ENCODE measurements around the gene CRTAC1. TPM values are rescaled to one million over a fixed set of nuclear protein-coding genes. Genes with fewer than 3 reads are reported as not detected.

The CRTAC1 gene
- total RNA-seq, 1 donor from 2014 or later: 23.9 TPM

GRCh38 chr10:97974526-97975525 lies 55.6 kb downstream of the CRTAC1 start:
- DNase-seq (ENCODE audit: low read depth): no peak

DNA sequence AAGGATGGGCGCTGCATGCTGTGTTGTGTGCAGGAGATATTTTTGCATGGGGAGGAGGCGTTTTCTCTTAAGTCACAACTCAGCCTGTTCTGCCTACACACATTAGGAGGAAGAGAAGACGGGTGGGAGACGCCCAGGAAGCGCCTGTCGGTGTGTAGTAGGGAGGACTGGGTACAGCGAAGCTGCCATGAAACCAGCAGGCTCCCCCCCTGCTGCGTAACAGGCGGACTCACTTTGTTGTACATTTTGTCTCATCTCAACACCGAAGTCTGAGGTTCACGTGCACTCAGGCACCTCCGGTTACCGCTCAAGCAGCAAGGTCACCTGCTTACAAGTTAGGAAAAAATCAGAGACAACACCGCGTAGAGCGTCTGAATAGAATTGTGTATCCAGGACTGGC lies 56.3 kb downstream of the CRTAC1 start:
- no peak for DNase-seq (ENCODE audit: low read depth)

GRCh38 chr10:97969538-97970079 lies 60.8 kb downstream of the CRTAC1 start:
- no peak for DNase-seq (ENCODE audit: low read depth)

- no peak for DNase-seq (ENCODE audit: low read depth)
Measured at GRCh38 chr10:97964748-97965147, 65.7 kb downstream of the CRTAC1 start.

- no peak for DNase-seq (ENCODE audit: low read depth)
Measured at GRCh38 chr10:97961945-97962344, 68.5 kb downstream of the CRTAC1 start.

GRCh38 chr10:97960269-97961056 lies 70.0 kb downstream of the CRTAC1 start:
- no peak for DNase-seq (ENCODE audit: low read depth)

DNA sequence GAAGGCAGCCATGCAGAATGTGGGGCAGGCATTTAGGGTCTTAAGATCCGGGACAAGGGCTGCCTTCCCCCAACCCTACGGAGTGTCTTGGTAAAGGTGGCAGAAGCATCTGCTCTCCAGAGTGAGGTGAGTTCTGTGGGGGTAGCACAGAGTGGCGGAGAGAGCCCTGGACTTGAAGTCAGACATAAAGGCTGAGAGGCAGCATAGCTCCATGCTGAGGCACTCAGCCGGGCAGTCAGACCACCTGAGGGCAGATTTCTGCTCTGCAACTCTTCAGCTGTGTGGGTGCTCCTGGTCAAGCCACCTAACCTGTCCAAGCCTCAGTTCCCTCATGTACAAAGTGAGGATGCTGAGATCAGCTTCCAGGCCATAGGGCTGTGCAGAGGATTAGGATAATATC lies 81.0 kb downstream of the CRTAC1 start:
- DNase-seq (ENCODE audit: low read depth): no peak

DNA sequence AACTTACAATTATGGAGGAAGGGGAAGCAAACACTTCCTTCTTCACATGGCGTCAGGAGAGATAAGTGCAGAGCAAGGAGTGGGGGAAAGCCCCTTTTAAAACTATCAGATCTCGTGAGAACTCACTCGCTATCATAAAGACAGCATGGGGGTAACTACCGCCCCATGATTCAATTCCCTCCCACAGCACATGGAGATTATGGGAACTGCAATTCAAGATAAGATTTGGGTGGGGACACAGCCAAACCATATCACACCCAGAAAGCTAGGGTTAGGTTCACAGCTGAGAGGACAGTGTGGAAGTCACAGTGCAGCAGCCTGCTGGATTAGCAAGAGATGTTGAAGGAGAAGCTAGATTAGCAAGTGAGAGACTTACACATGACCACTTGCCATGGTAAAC lies 81.6 kb downstream of the CRTAC1 start:
- DNase-seq (ENCODE audit: low read depth): no peak

DNA sequence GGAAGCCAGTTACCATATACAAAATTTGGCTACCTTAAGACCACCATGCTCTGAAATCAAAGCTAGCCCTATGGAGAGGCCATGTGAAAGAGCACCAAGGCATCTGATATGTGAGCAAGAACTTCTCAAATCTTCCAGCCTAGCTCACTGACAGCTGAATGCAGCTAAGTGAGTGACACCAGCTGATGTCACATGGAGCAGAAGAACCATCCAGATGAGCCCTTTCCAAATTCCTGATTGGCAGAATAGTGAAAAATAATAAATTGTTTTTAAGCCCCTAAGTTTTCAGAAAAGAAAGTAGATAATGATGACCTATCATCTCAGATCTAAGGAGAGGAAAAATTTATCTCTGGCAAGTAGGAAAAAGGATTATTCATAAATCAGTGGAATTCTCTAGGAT lies 85.6 kb downstream of the CRTAC1 start:
- no peak for DNase-seq (ENCODE audit: low read depth)

DNA sequence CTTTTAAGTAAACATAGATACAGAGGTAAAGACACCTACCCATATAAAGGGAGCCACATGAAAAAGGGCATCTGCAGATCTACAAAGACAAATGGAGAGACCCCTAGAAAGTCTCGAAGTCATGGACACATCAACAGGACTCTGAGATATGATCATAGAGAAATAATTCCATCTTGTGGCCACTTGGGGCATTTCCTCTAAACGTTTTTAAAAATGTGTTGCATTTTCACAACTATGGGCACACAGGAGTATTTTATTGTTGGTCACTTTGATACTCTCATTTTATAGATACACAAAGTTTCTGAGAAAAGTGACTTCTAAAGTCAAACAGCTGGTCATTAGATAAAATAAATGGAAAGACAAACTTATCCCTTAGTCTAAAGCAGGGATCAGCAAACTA lies 87.1 kb downstream of the CRTAC1 start:
- no peak for DNase-seq (ENCODE audit: low read depth)

GRCh38 chr10:97940534-97940933 lies 89.9 kb downstream of the CRTAC1 start:
- DNase-seq (ENCODE audit: low read depth): no peak

- no peak for DNase-seq (ENCODE audit: low read depth)
Measured at GRCh38 chr10:97939446-97939990, 90.9 kb downstream of the CRTAC1 start.

DNA sequence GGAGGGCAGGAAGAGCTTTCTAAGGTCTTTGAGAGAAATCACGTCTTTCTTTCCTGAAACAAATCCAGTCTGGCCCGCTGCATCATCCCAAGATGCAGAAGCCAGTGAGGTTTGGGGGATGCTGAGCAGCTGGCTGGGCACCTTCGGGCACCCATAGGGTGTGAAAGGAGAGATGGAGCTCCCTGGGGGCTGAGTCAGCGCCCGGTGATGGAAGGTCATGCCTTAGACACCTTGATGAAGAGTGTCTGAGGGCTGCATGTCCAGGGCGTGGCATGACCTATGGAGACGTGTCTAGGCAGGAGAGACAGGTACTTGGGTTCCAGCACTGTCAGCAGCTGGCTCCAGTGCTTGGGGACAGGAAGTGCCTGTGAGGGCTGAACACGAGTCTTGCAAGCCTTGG lies 92.5 kb downstream of the CRTAC1 start:
- DNase-seq (ENCODE audit: low read depth): no peak

GRCh38 chr10:97937054-97937453 lies 93.4 kb downstream of the CRTAC1 start:
- DNase-seq (ENCODE audit: low read depth): no peak

- no peak for DNase-seq (ENCODE audit: low read depth)
Measured at GRCh38 chr10:97936126-97936525, 94.3 kb downstream of the CRTAC1 start.

- DNase-seq (ENCODE audit: low read depth): no peak
Measured at GRCh38 chr10:97932932-97933530, 97.4 kb downstream of the CRTAC1 start.

DNA sequence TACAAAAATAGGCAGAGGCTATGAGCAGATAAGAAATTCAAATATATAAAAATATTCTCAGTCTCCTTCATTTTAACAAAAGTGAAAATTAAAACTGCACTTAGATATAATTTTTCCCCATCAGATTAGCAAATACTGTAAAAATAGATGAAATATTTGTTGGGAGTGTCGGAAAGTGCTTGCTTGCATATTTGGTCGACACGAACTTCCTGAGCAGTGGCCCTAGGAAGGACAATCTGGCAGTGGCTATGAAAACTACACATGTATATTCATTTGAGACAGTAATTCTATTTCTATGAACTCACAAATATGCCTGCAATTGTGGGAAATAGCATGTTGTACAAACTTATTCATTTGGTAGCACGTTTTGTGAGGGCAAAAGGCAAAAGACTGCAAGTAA lies 99.4 kb downstream of the CRTAC1 start:
- DNase-seq (ENCODE audit: low read depth): no peak

- DNase-seq (ENCODE audit: low read depth): no peak
Measured at GRCh38 chr10:97928897-97929296, 101.5 kb downstream of the CRTAC1 start.

GRCh38 chr10:97927622-97928021 lies 102.8 kb downstream of the CRTAC1 start:
- DNase-seq (ENCODE audit: low read depth): no peak

DNA sequence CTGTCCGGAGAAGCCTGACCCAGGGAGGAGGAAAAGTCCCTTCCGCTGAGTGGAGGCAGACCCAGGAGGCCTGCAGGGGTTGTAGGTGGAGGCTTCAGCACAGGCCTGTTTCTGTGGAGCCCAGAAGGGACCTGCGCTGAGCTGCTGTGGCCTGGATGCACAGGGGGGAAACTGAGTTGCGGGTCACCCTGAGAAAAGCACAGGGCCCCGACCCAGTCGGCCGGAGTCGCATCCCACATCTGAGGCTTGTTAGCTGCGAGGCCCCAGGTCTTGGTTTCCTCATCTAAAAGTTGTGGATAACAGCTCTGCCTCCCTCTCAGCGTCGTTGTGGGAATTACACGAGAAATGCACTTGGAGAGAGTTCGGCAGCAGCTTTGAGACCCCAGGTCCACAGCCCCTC lies 104.4 kb downstream of the CRTAC1 start:
- DNase-seq (ENCODE audit: low read depth): no peak

DNA sequence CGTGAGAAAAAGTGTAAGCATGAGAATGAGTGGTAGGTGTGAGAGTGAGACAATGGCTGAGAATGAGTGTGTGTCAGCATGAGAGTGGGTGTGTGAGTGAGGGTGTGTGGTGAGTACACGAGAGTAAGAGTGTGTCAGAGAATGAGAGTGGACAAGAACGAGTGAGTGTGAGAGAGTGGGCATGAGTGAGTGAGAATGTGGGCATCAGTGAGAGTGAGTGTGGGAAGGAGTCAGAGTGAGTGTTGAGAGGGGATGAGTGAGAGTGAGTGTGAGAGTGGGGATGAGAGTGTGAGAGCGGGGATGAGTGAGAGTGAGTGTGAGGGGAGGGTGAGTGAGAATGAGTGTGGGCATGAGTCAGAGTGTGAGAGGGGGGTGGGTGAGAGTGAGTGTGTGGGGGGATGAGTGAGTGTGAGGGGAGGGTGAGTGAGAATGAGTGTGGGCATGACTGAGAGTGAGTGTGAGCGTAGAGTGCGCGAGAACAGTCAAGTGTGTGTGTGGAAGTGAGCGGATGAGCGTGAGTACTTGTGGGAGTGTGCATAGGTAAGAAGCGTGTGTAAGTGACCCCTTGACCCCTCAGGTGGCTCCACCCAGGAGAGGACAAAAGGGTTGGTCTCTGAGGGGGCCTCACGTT lies 105.0 kb downstream of the CRTAC1 start:
- no peak for DNase-seq (ENCODE audit: low read depth)
